ENCODE results near the gene OTOF.

- no peak for TF ChIP-seq CTCF (conservative IDR thresholded peaks at IDR 0.05)
- TF ChIP-seq ZFX (IDR thresholded peaks at IDR 0.05): no peak
Observed at GRCh38 chr2:26435106-26435505, 42.8 kb downstream of the OTOF start.

All from C4-2B (cell line).